Measurements from ENCODE around the gene DUSP23. TPM values are rescaled to one million over a fixed set of nuclear protein-coding genes. Genes with fewer than 3 reads are reported as not detected.

Gene DUSP23
- total RNA-seq, 1 experiment from 2014 or later, result not detected

DNA sequence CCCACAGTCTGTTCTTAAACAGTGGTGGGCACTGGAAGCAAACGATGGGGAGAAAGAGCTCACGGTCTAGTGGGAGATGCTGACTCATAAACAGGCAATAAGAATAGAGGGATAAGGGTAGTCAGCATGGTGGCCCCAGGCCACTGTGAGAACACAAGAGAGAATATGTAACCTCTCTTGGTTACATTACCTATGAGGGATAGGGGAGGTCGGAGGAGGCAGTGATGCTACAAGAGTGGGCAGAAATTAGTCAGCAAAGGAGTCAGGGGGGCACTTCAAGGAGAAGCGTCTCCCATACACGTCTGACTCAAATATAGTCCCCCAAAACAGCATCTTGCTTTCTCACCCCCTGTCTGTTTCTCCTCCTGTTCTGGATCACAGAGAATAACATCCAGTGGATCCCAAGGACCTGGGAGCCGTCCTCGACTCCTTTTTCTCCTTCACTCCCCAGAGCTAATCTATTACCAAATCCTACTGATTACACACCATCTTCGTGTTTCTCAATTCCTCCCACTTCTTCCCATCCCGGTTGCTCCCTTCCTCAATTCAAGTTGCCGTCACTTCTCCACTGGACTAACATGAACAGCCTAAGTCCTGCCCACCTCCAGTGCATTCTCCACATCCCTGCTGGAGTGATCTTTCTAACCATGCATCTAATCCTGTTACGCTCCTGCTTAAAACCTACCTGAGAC, 48.0 kb downstream of the DUSP23 start:
- H3K4me3 ChIP-seq, result no peak overlapping the region
- no peaks in the 10 kb centered on the region for H3K4me1 ChIP-seq

DNA sequence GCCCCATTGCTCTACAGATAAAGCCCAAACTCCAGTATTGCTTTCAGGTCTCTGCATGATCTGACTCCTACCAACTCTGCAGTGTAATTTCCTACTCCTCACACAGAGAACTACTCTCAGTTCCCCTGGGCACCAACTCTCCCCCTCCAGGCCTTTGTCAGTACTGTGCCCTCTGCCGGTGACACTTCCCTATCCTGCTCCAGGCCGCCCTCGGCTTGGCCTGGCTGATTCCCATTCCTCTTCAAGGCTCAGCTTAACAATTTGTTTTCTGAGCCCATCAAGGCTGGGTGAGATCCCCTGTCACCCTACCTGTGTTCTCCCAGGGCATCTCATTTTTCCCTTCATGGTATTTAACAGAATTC, 48.5 kb downstream of the DUSP23 start:
- no peaks in the 10 kb centered on the region for H3K9me3 ChIP-seq (replicated peaks)
- no peak overlapping the region for H3K4me3 ChIP-seq
- H3K27me3 ChIP-seq, result peaks cover 9% of the 10 kb centered on the region; the same call in 1 of the 2 replicates
- H3K4me1 ChIP-seq, result no peaks in the 10 kb centered on the region
- DNase-seq, result no peak
- H3K36me3 ChIP-seq, result no peaks in the 10 kb centered on the region
- no peak overlapping the region for H3K27ac ChIP-seq

More for the DNA sequence above, 48.0 kb downstream of the DUSP23 start:
- Histone ChIP-seq H3K9me3 (replicated peaks) (no peaks in the 10 kb centered on the region), H3K27me3 (peaks cover 9% of the 10 kb centered on the region; the same call in 1 of the 2 replicates), H3K27ac (no peak overlapping the region), H3K36me3 (no peaks in the 10 kb centered on the region)
- DNase-seq, result no peak

DNA sequence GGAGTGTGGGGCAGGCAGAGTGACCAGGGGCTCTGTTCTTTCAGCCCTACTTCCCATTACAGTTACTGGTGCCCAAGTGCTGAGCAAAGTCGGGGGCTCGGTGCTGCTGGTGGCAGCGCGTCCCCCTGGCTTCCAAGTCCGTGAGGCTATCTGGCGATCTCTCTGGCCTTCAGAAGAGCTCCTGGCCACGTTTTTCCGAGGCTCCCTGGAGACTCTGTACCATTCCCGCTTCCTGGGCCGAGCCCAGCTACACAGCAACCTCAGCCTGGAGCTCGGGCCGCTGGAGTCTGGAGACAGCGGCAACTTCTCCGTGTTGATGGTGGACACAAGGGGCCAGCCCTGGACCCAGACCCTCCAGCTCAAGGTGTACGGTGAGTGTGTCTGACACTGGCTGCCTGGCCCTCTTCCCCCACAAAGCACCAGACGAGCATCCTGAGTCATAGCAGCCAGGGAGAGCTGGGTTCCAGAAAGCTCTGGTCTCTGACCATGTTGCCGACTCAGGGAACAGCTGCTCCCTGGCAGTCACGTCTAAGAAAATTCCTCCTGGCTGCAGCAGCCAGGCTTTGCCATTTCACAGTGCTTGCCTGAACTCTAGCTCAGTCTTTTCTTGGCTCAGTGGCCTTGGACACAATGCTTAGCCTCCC, 49.2 kb downstream of the DUSP23 start:
- H3K27me3 ChIP-seq, result peaks cover 9% of the 10 kb centered on the region; the same call in 1 of the 2 replicates
- DNase-seq, result peak; percentile 12 to 26
- no peaks in the 10 kb centered on the region for H3K9me3 ChIP-seq (replicated peaks)
- no peak overlapping the region for H3K27ac ChIP-seq
- H3K4me1 ChIP-seq, result no peaks in the 10 kb centered on the region
- H3K4me3 ChIP-seq, result no peak overlapping the region
- no peaks in the 10 kb centered on the region for H3K36me3 ChIP-seq

DNA sequence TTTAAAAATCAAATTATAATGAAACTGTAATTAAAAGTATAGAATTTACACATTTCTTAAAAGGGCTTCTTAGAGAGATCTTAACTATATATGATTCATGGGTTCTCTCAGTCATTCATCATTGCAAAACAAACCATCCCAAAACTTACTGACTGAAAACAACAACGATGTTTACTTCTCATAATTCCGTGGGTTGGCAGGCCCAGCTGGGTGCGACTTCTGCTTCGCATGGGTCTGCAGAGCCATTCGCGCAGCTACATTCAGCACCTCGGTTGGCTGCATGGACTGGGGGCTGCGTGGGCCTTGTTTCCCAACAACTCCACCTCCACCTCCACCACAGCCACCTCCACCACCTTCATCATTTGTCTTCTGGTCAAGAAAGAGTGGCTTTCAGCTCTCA, 50.0 kb downstream of the DUSP23 start:
- no peaks in the 10 kb centered on the region for H3K9me3 ChIP-seq (replicated peaks)
- DNase-seq, result no peak
- no peaks in the 10 kb centered on the region for H3K36me3 ChIP-seq
- no peak overlapping the region for H3K27ac ChIP-seq
- H3K4me1 ChIP-seq, result no peaks in the 10 kb centered on the region
- H3K4me3 ChIP-seq, result no peak overlapping the region
- H3K27me3 ChIP-seq, result peaks cover 9% of the 10 kb centered on the region; the same call in 1 of the 2 replicates

DNA sequence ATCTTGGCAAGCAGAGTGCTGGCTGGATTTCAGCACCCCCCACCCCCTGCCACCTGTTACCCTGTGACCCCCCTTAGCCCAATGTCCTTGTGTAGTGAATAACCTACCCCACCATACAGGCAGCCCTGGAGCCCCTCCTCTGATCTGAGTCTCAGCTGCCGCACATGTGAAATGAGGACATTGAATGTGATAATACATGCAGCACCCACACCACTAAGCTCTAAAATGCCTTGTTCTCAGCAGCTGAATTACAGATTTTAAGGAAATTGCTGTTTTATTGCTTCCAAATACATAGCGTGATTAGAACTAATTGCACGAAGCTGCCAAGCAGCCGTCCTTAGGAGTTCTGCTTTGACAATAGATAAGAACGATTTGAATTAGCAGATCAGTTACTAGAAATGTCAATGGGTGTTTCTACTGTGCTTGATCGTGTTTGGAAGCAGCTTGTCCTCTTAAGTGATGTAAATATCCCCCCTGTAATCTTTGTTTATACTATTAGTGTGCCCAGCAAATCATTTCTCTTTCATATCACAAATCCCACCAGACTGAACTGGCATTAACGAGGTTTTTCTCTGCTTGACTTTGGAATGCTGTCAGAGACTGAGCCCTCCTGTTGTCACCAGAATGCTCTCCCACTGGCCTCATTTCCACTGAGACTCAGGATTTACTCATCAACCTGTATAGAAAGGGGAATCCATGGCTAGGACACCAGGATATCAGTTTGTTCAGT, 50.8 kb downstream of the DUSP23 start:
- Histone ChIP-seq H3K4me3 (no peak overlapping the region), H3K27ac (no peak overlapping the region), H3K4me1 (no peaks in the 10 kb centered on the region), H3K27me3 (peaks cover 9% of the 10 kb centered on the region; the same call in 1 of the 2 replicates), H3K9me3 (replicated peaks) (no peaks in the 10 kb centered on the region), H3K36me3 (no peaks in the 10 kb centered on the region)
- no peak for DNase-seq

Other genes with a start within 250 kb of the DUSP23 start
- gene OR10J5, start 245.0 kb upstream of the DUSP23 start, total RNA-seq (2014; rRNA removed; shearing (Covaris generic)), result not detected in 2 replicates
- gene APCS, start 193.1 kb upstream of the DUSP23 start, total RNA-seq (2014; rRNA removed; shearing (Covaris generic)), result not detected in 2 replicates
- not detected in 2 replicates for gene CRP, start 66.4 kb upstream of the DUSP23 start, total RNA-seq (2014; rRNA removed; shearing (Covaris generic))
- not detected in 2 replicates for gene FCRL6, start 21.4 kb downstream of the DUSP23 start, total RNA-seq (2014; rRNA removed; shearing (Covaris generic))
- 0.05 TPM in 1 of 2 replicates, not detected in the other for gene SLAMF8, start 45.9 kb downstream of the DUSP23 start, total RNA-seq (2014; rRNA removed; shearing (Covaris generic))
- gene VSIG8, start 81.7 kb downstream of the DUSP23 start, total RNA-seq (2014; rRNA removed; shearing (Covaris generic)), result not detected in 2 replicates
- 0.41 and 0.42 TPM in 2 replicates for gene CFAP45, start 119.2 kb downstream of the DUSP23 start, total RNA-seq (2014; rRNA removed; shearing (Covaris generic))
- gene TAGLN2, start 144.5 kb downstream of the DUSP23 start, total RNA-seq (2014; rRNA removed; shearing (Covaris generic)), result 82.6 and 85.4 TPM in 2 replicates
- gene IGSF9, start 164.7 kb downstream of the DUSP23 start, total RNA-seq (2014; rRNA removed; shearing (Covaris generic)), result 0.06 and 0.08 TPM in 2 replicates
- gene SLAMF9, start 173.3 kb downstream of the DUSP23 start, total RNA-seq (2014; rRNA removed; shearing (Covaris generic)), result not detected in 2 replicates